ENCODE data around the gene CYP17A1.

DNA sequence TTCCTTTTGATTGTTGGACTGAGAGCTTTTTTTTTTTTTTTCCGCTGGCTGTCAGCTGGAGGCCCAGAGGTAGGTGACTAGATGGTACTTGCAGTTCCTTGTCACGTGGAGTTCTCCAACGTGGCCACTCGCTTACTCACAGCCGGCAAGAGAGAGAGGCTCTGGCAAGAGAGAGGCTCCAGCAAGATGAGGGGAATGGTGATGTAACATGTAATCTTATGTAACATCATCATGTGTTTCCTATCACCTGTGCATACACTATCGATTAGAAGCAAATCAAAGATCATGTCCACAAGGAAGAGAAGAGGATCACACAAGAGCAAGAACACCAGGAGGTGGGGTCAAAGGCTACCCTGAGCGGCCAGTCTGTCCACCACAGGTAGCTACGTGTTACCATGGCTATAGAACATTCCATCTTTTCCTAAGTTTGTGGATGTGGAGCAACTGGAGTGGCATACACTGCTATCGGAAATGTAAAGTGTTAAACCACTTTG is 12.9 kb upstream of the CYP17A1 start:
- no peak for TF ChIP-seq POLR2A (IDR thresholded peaks at IDR 0.05; ENCODE audit: low read length)
- TF ChIP-seq GATA1 (IDR thresholded peaks at IDR 0.05; ENCODE audit: low read depth, low read length): no peak

Data from erythroblast (primary cell).